ENCODE data around the gene AGAP1.

AGAP1 gene

DNA sequence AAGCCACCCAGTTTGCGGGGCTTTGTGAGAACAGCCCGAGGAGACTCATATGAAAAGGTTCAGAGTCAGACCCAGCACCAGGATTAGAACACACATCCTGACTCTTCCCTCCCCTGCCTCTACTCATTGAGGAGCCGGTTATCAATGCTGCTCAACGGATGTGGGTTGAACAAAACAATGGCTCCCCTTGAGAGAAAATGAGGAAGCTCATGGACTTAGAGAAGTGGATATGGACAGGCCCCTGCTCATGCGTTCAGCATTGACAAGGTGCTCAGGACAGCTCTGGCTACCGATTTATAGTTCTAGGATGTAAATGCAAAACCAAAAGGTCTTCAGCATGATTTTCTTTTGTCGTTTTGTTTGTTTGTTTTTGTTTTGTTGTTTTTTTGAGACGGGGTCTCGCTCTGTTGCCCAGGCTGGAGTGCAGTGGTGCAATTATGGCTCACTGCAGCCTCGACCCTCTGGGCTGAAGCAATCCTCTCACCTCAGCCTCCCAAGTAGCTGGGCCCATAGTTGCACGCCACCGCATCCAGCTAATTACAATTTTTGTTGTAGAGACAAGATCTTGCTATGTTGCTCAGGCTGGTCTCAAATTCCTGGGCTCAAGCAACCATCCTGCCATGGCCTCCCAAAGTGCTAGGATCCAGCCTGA lies 32.0 kb upstream of the AGAP1 start:
- DNase-seq (ENCODE audit: insufficient read length, low spot score) (no peak), FAIRE-seq (no peak)
- TF ChIP-seq POU2F2 (IDR thresholded peaks at IDR 0.05; ENCODE audit: low read depth, low read length): no peak
- TF ChIP-seq PAX5 (IDR thresholded peaks at IDR 0.05; ENCODE audit: insufficient read depth, low read length, severe bottlenecking): no peak
- TF ChIP-seq SPI1 (IDR thresholded peaks at IDR 0.05; ENCODE audit: low read depth, low read length): no peak
- no peak for TF ChIP-seq POLR2A (IDR thresholded peaks at IDR 0.05; ENCODE audit: low read depth, low read length)
- no peak for TF ChIP-seq TAF1 (IDR thresholded peaks at IDR 0.05; ENCODE audit: low read depth, low read length)

DNA sequence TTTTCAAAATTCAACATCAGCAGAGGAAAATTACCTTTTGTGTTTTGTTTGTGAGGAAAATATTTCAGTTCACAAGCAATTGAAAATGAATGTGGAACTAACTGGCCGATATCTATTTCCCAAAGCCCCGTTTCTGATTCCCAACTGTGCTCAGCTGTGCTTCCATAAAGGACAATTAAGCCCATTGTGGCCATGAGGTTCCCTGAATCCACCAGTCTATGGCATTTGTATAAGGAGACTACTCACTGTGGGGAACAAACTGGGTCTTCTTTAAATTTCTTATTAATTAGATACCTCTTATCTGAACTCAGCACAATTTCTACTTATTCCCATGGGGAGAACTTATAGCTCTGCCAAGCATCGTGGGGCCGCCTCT lies 31.4 kb upstream of the AGAP1 start:
- no peak for TF ChIP-seq POLR2AphosphoS5 (IDR thresholded peaks at IDR 0.05; ENCODE audit: low read depth, low read length)
- TF ChIP-seq TAF1 (IDR thresholded peaks at IDR 0.05; ENCODE audit: low read depth, low read length): no peak
- TF ChIP-seq SPI1 (IDR thresholded peaks at IDR 0.05; ENCODE audit: low read depth, low read length): no peak
- TF ChIP-seq PAX5 (IDR thresholded peaks at IDR 0.05; ENCODE audit: insufficient read depth, low read length, severe bottlenecking): no peak
- no peak for TF ChIP-seq POU2F2 (IDR thresholded peaks at IDR 0.05; ENCODE audit: low read depth, low read length)
- FAIRE-seq (no peak), DNase-seq (ENCODE audit: insufficient read length, low spot score) (no peak)

GRCh38 chr2:235463893-235464292 lies 29.9 kb upstream of the AGAP1 start:
- FAIRE-seq: no peak
- TF ChIP-seq POU2F2 (IDR thresholded peaks at IDR 0.05; ENCODE audit: low read depth, low read length): no peak
- no peak for TF ChIP-seq POLR2AphosphoS5 (IDR thresholded peaks at IDR 0.05; ENCODE audit: low read depth, low read length)
- DNase-seq (ENCODE audit: insufficient read length, low spot score): no peak

GRCh38 chr2:235467588-235467987 lies 26.3 kb upstream of the AGAP1 start:
- FAIRE-seq (no peak), DNase-seq (ENCODE audit: insufficient read length, low spot score) (no peak)
- TF ChIP-seq TAF1 (IDR thresholded peaks at IDR 0.05; ENCODE audit: low read depth, low read length): no peak
- TF ChIP-seq POLR2AphosphoS5 (IDR thresholded peaks at IDR 0.05; ENCODE audit: low read depth, low read length): no peak
- TF ChIP-seq POU2F2 (IDR thresholded peaks at IDR 0.05; ENCODE audit: low read depth, low read length): no peak
- TF ChIP-seq PAX5 (IDR thresholded peaks at IDR 0.05; ENCODE audit: insufficient read depth, low read length, severe bottlenecking): no peak
- no peak for TF ChIP-seq POLR2A (IDR thresholded peaks at IDR 0.05; ENCODE audit: low read depth, low read length)
- no peak for TF ChIP-seq SPI1 (IDR thresholded peaks at IDR 0.05; ENCODE audit: low read depth, low read length)

GRCh38 chr2:235468978-235469655 lies 24.7 kb upstream of the AGAP1 start:
- DNase-seq (ENCODE audit: insufficient read length, low spot score) (no peak), FAIRE-seq (no peak)
- TF ChIP-seq POLR2A (IDR thresholded peaks at IDR 0.05; ENCODE audit: low read depth, low read length): no peak

DNA sequence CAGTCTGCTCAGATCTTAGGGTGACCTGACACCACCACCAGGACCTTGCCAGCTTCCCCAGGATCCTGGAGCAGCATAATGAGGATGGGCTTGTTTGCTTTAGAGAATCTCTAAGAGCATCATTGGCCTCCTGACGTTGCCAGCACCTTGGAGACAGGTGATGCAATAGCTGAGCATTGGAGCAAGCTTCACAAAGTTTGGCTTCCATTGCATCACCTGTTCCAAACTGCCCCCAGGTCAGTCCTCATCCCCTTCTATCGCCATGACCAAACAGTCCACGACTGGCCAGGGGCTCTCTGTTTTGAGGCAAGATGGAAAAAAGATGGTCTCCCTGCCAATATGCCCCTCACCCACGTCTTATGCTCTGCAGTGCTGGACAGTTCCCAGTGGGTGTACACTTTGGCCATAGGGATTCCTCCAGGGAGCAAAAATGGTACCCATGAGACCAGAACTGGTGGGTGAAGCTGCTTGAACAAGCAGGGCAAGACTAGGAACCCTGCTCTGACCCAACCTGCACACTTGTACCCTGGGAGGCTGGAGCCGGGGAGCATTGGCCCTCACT lies 22.6 kb upstream of the AGAP1 start:
- no peak for FAIRE-seq
- DNase-seq (ENCODE audit: insufficient read length, low spot score): no peak
- TF ChIP-seq SPI1 (IDR thresholded peaks at IDR 0.05; ENCODE audit: low read depth, low read length): no peak
- no peak for TF ChIP-seq POLR2AphosphoS5 (IDR thresholded peaks at IDR 0.05; ENCODE audit: low read depth, low read length)
- no peak for TF ChIP-seq POU2F2 (IDR thresholded peaks at IDR 0.05; ENCODE audit: low read depth, low read length)
- no peak for TF ChIP-seq TAF1 (IDR thresholded peaks at IDR 0.05; ENCODE audit: low read depth, low read length)
- no peak for TF ChIP-seq POLR2A (IDR thresholded peaks at IDR 0.05; ENCODE audit: low read depth, low read length)
- no peak for TF ChIP-seq PAX5 (IDR thresholded peaks at IDR 0.05; ENCODE audit: insufficient read depth, low read length, severe bottlenecking)

DNA sequence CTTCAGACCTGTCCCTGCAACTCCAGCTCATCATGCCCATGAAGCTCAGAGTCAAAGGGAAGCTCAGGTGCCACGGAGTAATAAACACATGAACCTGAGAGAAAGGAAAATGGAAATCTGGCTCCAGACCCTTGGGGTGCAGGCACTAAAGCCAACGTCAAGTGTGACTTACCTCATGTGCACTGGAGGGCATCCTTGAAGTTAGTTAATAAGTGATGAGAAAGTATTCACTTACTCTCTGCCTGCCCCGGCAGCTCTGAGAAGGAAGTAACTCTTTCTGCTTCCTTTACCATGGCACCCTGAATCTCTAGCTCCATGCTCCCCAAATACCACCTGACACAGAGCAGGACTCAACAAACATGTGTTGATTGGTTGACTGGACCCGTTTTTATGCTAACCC lies 21.4 kb upstream of the AGAP1 start:
- no peak for DNase-seq (ENCODE audit: insufficient read length, low spot score)
- TF ChIP-seq TAF1 (IDR thresholded peaks at IDR 0.05; ENCODE audit: low read depth, low read length) (no peak), PAX5 (IDR thresholded peaks at IDR 0.05; ENCODE audit: insufficient read depth, low read length, severe bottlenecking) (no peak), SPI1 (IDR thresholded peaks at IDR 0.05; ENCODE audit: low read depth, low read length) (no peak), POLR2AphosphoS5 (IDR thresholded peaks at IDR 0.05; ENCODE audit: low read depth, low read length) (no peak), POU2F2 (IDR thresholded peaks at IDR 0.05; ENCODE audit: low read depth, low read length) (no peak), POLR2A (IDR thresholded peaks at IDR 0.05; ENCODE audit: low read depth, low read length) (no peak)
- FAIRE-seq: no peak

GRCh38 chr2:235478609-235479008 lies 15.2 kb upstream of the AGAP1 start:
- FAIRE-seq: no peak
- TF ChIP-seq PAX5 (IDR thresholded peaks at IDR 0.05; ENCODE audit: insufficient read depth, low read length, severe bottlenecking) (no peak), POLR2A (IDR thresholded peaks at IDR 0.05; ENCODE audit: low read depth, low read length) (no peak), TAF1 (IDR thresholded peaks at IDR 0.05; ENCODE audit: low read depth, low read length) (no peak), SPI1 (IDR thresholded peaks at IDR 0.05; ENCODE audit: low read depth, low read length) (no peak), POU2F2 (IDR thresholded peaks at IDR 0.05; ENCODE audit: low read depth, low read length) (no peak), POLR2AphosphoS5 (IDR thresholded peaks at IDR 0.05; ENCODE audit: low read depth, low read length) (no peak)

DNA sequence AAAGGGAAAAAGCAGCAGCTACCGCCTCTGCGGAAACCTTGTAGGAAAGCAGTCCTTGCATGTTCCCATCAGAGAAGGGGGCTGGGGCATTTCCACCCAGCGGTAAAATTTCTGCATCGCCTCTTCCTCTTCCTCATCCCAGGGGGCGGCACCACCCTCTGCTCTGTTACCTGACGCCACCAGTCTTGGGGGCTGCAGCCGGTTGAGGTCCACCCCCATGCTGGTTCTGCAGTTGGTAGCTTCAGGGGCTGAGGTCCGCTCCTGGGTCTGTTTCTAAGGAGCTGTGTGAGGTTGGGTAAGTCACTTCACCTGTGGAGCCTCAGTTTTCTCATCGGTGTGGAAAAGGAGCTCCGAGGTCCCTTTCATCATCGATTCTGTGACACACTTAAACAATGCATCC lies 14.2 kb upstream of the AGAP1 start:
- no peak for TF ChIP-seq PAX5 (IDR thresholded peaks at IDR 0.05; ENCODE audit: insufficient read depth, low read length, severe bottlenecking)
- TF ChIP-seq POLR2AphosphoS5 (IDR thresholded peaks at IDR 0.05; ENCODE audit: low read depth, low read length): no peak
- DNase-seq (ENCODE audit: insufficient read length, low spot score) (no peak), FAIRE-seq (no peak)

More at GRCh38 chr2:235478609-235479008, 15.2 kb upstream of the AGAP1 start:
- DNase-seq (ENCODE audit: insufficient read length, low spot score): no peak

DNA sequence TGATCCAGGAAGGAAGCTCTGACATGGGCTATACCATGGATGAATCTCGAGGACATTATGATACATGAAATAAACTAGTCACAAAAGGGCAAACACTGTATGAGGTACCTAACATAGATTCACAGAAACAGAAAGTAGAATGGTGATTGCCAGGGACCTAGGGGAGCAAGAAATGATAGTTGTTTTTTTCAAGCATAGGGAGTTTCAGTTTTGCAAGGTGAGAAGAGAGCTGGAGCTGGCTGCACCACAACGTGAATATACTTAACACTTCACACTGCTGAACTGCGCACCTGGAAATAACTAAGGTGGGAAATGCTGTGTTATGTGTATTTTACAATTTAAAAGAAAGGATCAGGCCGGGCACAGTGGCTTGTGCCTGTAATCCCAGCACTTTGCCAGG lies 13.2 kb upstream of the AGAP1 start:
- no peak for DNase-seq (ENCODE audit: insufficient read length, low spot score)
- TF ChIP-seq POU2F2 (IDR thresholded peaks at IDR 0.05; ENCODE audit: low read depth, low read length) (no peak), SPI1 (IDR thresholded peaks at IDR 0.05; ENCODE audit: low read depth, low read length) (no peak), TAF1 (IDR thresholded peaks at IDR 0.05; ENCODE audit: low read depth, low read length) (no peak), PAX5 (IDR thresholded peaks at IDR 0.05; ENCODE audit: insufficient read depth, low read length, severe bottlenecking) (no peak), POLR2A (IDR thresholded peaks at IDR 0.05; ENCODE audit: low read depth, low read length) (no peak), POLR2AphosphoS5 (IDR thresholded peaks at IDR 0.05; ENCODE audit: low read depth, low read length) (no peak)
- FAIRE-seq: no peak
